ENCODE data around the gene LPAR5.

LPAR5 gene

GRCh38 chr12:6638305-6638704, 2.5 kb upstream of the LPAR5 start:
- DNase-seq (ENCODE audit: low read depth): no peak

GRCh38 chr12:6635375-6635855, 344 bp downstream of the LPAR5 start:
- DNase-seq (ENCODE audit: low read depth): no peak

DNA sequence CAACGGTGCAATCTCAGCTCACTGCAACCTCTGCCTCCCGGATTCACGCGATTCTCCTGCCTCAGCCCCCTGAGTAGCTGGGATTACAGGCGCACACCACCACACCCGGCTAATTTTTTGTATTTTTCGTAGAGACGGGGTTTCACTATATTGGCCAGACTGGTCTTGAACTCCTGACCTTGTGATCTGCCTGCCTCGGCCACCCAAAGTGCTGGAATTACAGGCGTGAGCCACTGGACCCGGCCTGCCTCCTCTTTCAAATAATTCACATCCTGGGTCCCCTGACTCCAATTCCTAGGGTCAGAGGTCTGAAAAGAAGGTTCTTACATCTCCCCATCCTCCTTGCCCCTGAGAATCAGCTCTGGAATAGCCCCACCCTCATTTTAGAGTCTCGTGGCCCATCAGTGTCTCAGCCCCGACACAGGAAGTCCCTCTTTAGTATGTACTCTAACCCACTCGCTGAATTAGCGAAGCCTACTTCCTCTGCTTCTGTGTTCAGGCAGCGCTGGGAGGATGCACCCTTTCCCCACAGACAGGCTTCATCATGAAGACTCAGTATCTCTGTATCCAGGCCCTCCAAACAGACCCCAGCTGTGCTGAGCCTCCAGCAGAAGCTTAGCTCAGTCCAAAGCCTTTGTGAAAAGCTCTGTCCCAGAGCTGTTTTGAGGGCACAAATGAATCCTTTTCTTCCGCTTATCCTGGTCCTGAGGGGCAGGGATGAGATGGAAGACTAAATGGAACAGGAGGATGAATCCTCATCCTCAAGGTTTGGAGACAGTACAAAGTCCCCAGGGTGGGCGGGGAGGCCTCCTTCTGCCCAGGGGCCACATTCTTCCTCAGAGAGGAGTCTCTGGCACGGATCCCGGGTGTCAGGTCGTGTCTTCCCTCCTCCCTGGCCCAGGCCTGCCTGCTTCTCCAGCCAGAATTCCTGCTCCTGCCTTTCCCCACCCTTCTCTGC, 3.5 kb downstream of the LPAR5 start:
- no peak for DNase-seq (ENCODE audit: low read depth)

DNA sequence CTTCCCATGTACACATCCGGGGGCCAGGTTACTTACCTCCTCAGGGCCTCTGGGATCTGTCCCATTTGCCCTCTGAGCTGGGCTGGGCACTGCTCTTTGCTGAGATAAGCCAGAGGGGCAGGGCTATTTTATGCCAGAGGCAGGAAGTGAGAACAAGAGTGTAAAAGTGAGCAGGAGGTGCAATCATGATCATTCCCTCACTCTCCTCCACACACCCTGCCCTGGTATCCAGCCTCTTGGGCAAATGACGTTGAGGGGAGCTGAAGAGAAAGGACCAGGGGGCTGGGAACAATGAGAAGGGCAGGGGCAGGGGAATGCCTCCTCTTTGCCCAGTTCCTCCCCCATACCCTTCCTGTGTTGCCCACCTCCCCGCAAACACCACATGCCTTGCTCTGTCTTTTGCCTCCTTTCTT, 4.2 kb downstream of the LPAR5 start:
- DNase-seq (ENCODE audit: low read depth): no peak

- DNase-seq (ENCODE audit: low read depth): no peak
These were observed 5.0 kb downstream of the LPAR5 start for GRCh38 chr12:6630736-6631135.

DNA sequence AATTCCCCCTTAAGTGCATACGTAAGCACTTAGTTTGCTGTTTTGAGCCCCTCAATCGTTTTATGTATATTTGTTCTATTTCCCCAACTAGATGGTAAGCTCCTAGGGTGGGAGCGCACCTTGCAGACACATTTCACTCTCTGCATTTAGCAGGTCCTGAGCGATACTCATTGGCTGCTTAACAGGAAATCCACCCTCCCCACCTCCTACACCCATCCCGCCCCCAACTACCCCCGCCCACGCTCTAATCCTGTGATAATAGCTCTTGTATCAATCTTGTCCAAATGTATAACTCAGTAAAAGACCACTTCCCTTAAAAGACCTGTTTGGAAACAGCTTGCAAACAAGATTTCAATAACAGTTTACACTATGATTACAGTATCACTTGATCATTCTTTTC, 8.1 kb downstream of the LPAR5 start:
- peak; percentile 34 for DNase-seq (ENCODE audit: low read depth)

- DNase-seq (ENCODE audit: low read depth): no peak
These were observed 9.0 kb downstream of the LPAR5 start for GRCh38 chr12:6626654-6627283.

GRCh38 chr12:6620885-6621274, 14.9 kb downstream of the LPAR5 start:
- no peak for DNase-seq (ENCODE audit: low read depth)

DNA sequence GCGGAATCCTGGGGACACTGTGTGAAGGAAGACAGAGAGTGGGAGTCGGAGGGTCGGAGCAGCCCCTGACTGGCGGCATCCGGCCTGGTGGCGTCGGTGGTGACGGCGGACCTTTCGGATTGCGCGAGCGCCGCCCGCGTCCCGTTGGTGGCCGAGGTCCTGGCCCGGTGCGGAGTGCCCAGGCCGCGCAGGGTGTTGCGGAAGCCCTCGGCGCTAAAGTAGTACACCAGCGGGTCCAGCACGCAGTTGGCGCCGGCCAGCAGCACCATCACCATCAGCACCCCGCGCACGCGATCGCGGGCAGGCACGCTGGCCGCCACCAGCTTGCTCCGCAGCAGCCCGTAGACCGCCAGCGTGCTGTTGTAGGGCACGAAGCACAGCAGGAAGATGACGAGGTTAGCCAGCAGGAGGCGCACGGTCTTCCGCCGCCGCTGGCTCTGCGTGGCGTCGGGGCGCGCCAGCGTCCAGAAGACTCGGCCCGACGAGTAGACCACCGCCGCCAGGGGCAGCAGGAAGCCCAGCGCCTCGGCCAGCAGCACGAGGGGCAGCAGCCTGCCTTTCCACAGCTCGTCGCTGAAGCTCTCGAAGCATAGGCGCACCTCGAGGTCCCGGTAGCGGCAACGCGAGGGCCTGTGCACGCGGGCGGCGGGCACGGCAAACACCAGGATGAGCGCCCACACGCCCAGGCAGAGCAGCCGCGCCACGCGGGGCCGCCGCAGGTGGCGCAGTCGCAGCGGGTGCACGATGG, 15.4 kb downstream of the LPAR5 start:
- DNase-seq (ENCODE audit: low read depth): no peak

GRCh38 chr12:6618483-6619225, 17.1 kb downstream of the LPAR5 start:
- DNase-seq (ENCODE audit: low read depth): no peak

GRCh38 chr12:6615802-6616201, 20.0 kb downstream of the LPAR5 start:
- DNase-seq (ENCODE audit: low read depth): no peak

GRCh38 chr12:6614513-6615172, 21.1 kb downstream of the LPAR5 start:
- DNase-seq (ENCODE audit: low read depth): no peak

GRCh38 chr12:6613776-6614512, 21.8 kb downstream of the LPAR5 start:
- DNase-seq (ENCODE audit: low read depth): no peak

DNA sequence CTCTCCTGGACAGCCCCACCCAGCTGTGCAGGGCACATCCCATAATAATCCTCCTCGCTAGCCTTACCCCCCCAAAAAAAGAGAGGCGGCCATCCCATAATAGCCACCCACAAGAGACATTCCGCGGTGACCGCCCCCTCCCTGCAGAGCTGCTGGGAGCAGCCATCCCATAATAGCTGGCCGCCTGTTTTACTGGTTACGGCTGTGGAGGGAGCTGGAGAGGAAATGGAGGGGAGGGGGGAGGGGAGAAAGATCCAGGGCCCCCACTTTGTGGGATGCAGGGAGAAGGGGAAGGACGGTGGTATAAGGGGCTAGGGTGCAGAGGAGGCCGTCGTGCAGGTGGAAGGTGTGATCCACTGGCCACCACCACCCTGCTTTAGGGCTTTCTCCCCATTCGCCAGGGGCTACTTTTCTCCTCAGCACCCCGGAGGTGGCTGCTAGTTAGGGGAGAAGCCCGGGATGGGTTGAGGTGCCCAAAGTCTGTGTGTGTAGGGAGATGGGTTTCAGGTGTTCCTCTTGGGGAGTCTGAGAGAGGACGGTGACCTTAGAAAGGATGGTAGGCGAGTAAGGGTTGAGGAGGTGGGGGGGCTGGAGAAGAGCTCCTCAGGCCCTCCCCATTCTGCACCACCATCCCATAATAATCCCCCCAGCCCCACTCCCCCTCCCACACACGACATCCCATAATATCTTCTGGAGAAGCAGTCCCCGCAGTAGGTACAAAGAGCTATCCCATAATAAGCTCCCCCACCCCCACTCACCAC, 22.6 kb downstream of the LPAR5 start:
- no peak for DNase-seq (ENCODE audit: low read depth)

GRCh38 chr12:6612652-6613014, 23.1 kb downstream of the LPAR5 start:
- DNase-seq (ENCODE audit: low read depth): no peak

- no peak for DNase-seq (ENCODE audit: low read depth)
These were observed 23.5 kb downstream of the LPAR5 start for GRCh38 chr12:6612247-6612646.

GRCh38 chr12:6608592-6609281, 27.0 kb downstream of the LPAR5 start:
- DNase-seq (ENCODE audit: low read depth): no peak

GRCh38 chr12:6607751-6608591, 27.8 kb downstream of the LPAR5 start:
- peak; percentile 59 for DNase-seq (ENCODE audit: low read depth)
